Hepatocyte (in vitro differentiated cells): ENCODE results near the gene TEX36.

ENCODE experiments used
- CTCF ChIP-seq: fragments of 200-600 bp; sonication (generic); IDR thresholded peaks from 2 replicates; pipeline ENCODE4 v1.5.1; 2016; ENCODE audit warnings: antibody characterized with exemption, mild to moderate bottlenecking; ENCODE audit not compliant: poor library complexity
- EZH2 ChIP-seq: fragments of 200-600 bp; sonication (generic); IDR thresholded peaks from 2 replicates; pipeline ENCODE4 v1.6.1; 2016; ENCODE audit warnings: antibody characterized with exemption, mild to moderate bottlenecking, borderline replicate concordance

- TF ChIP-seq EZH2: no peak
- TF ChIP-seq CTCF: no peak
These were observed 10.1 kb downstream of the TEX36 start for GRCh38 chr10:125672884-125673283.
